Neural progenitor cell (in vitro differentiated cells): Measurements from ENCODE around the gene LTO1. TPM values are rescaled to one million over a fixed set of nuclear protein-coding genes. Genes with fewer than 3 reads are reported as not detected.

Experiments
- DNase-seq: peaks from one replicate; pipeline ENCODE4 v3.0.0-alpha.2; 2016; ENCODE audit warnings: low spot score
- H2AFZ ChIP-seq: fragments of 200-600 bp; sonication (generic); replicated peaks from 2 replicates; pipeline ENCODE4 v1.6.1; 2016; ENCODE audit warnings: antibody characterized with exemption
- H3F3A ChIP-seq: fragments of 200-600 bp; sonication (generic); 2 replicates; pipeline ENCODE4 v1.6.1; 2016; ENCODE audit warnings: antibody characterized with exemption, low read depth
- H3K27ac ChIP-seq: fragments of 200-600 bp; sonication (generic); 2 replicates; pipeline ENCODE4 v1.5.1; 2016; ENCODE audit warnings: mild to moderate bottlenecking
- H3K27me3 ChIP-seq: fragments of 200-600 bp; sonication (generic); 2 replicates; pipeline ENCODE4 v1.6.1; 2016; ENCODE audit warnings: mild to moderate bottlenecking, moderate library complexity
- H3K36me3 ChIP-seq: fragments of 200-600 bp; sonication (generic); 2 replicates; pipeline ENCODE4 v1.5.1; 2016
- H3K4me1 ChIP-seq: fragments of 200-600 bp; sonication (generic); 2 replicates; pipeline ENCODE4 v1.6.1; 2016; ENCODE audit warnings: mixed run types
- H3K4me2 ChIP-seq: fragments of 200-600 bp; sonication (generic); 2 replicates; pipeline ENCODE4 v1.6.1; 2016
- H3K4me3 ChIP-seq: fragments of 200-600 bp; sonication (generic); 2 replicates; pipeline ENCODE4 v1.5.1; 2016
- H3K79me2 ChIP-seq: fragments of 200-600 bp; sonication (generic); 2 replicates; pipeline ENCODE4 v1.6.1; 2016; ENCODE audit warnings: low read depth
- H3K9ac ChIP-seq: fragments of 200-600 bp; sonication (generic); 2 replicates; pipeline ENCODE4 v1.6.1; 2016
- H3K9me3 ChIP-seq: fragments of 200-600 bp; sonication (generic); 2 replicates; pipeline ENCODE4 v1.5.1; 2016; ENCODE audit warnings: low read depth
- H4K20me1 ChIP-seq: fragments of 200-600 bp; sonication (generic); 2 replicates; pipeline ENCODE4 v1.6.1; 2016; ENCODE audit warnings: low read depth
- H3K27ac Mint-ChIP-seq: 3 replicates; pipeline ENCODE4 v1.8.0; 2021; ENCODE audit warnings: mixed read lengths
- H3K27me3 Mint-ChIP-seq: 2 replicates; pipeline ENCODE4 v1.8.0; 2022; ENCODE audit warnings: low read depth, mild to moderate bottlenecking, inconsistent platforms, moderate library complexity, mixed read lengths; ENCODE audit not compliant: insufficient read depth
- H3K36me3 Mint-ChIP-seq: 3 replicates; pipeline ENCODE4 v1.8.0; 2021; ENCODE audit warnings: mixed read lengths
- H3K4me1 Mint-ChIP-seq: 3 replicates; pipeline ENCODE4 v1.8.0; 2021; ENCODE audit warnings: mixed read lengths
- H3K4me3 Mint-ChIP-seq: 3 replicates; pipeline ENCODE4 v1.8.0; 2021; ENCODE audit warnings: mild to moderate bottlenecking, moderate library complexity, mixed read lengths
- H3K9me3 Mint-ChIP-seq: 3 replicates; pipeline ENCODE4 v1.8.0; 2020; ENCODE audit warnings: mixed read lengths
- EZH2 ChIP-seq: fragments of 200-600 bp; sonication (generic); IDR thresholded peaks from 2 replicates; pipeline ENCODE4 v1.6.1; 2017; ENCODE audit warnings: antibody characterized with exemption, mild to moderate bottlenecking, moderate library complexity
- EZH2phosphoT487 ChIP-seq: fragments of 200-600 bp; sonication (generic); IDR thresholded peaks from 2 replicates; pipeline ENCODE4 v1.6.1; 2017; ENCODE audit warnings: antibody characterized with exemption
- total RNA-seq: library from RNA; depleted of rRNA; stranded (reverse); fragments of >200 nt; gene quantifications from 2 replicates; pipeline ENCODE4 v1.2.3, GENCODE V29; 2015; ENCODE audit warnings: low replicate concordance
- TF ChIP-seq, protein P1 (sequence below): fragments of 200-600 bp; sonication (generic); IDR thresholded peaks from 2 replicates; pipeline ENCODE4 v1.5.1; 2017; ENCODE audit warnings: antibody characterized with exemption, mild to moderate bottlenecking

LTO1 gene
- total RNA-seq, 1 donor from 2014 or later: 11.9 TPM

GRCh38 chr11:69708736-69709401 is 33.7 kb upstream of the LTO1 start:
- Histone ChIP-seq H3K4me2 (no peak overlapping the region), H3K27ac (no peak overlapping the region), H3F3A (peaks cover 31% of the 10 kb centered on the region), H3K9me3 (no peaks in the 10 kb centered on the region), H2AFZ (no peak overlapping the region), H3K79me2 (no peaks in the 10 kb centered on the region), H3K4me1 (peaks cover 37% of the 10 kb centered on the region), H4K20me1 (peaks cover 14% of the 10 kb centered on the region), H3K36me3 (no peaks in the 10 kb centered on the region), H3K9ac (no peak overlapping the region), H3K4me3 (no peak overlapping the region), H3K27me3 (peaks cover 25% of the 10 kb centered on the region)
- Mint-ChIP-seq H3K36me3 (no peaks in the 10 kb centered on the region), H3K27ac (no peak overlapping the region), H3K4me1 (peaks cover 51% of the 10 kb centered on the region), H3K27me3 (peaks cover 51% of the 10 kb centered on the region), H3K4me3 (no peak overlapping the region), H3K9me3 (no peaks in the 10 kb centered on the region)
- DNase-seq: peak; percentile 62
- TF ChIP-seq, protein P1, sequence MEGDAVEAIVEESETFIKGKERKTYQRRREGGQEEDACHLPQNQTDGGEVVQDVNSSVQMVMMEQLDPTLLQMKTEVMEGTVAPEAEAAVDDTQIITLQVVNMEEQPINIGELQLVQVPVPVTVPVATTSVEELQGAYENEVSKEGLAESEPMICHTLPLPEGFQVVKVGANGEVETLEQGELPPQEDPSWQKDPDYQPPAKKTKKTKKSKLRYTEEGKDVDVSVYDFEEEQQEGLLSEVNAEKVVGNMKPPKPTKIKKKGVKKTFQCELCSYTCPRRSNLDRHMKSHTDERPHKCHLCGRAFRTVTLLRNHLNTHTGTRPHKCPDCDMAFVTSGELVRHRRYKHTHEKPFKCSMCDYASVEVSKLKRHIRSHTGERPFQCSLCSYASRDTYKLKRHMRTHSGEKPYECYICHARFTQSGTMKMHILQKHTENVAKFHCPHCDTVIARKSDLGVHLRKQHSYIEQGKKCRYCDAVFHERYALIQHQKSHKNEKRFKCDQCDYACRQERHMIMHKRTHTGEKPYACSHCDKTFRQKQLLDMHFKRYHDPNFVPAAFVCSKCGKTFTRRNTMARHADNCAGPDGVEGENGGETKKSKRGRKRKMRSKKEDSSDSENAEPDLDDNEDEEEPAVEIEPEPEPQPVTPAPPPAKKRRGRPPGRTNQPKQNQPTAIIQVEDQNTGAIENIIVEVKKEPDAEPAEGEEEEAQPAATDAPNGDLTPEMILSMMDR: peak; percentile 8
- TF ChIP-seq EZH2phosphoT487 (no peak), EZH2 (no peak)

DNA sequence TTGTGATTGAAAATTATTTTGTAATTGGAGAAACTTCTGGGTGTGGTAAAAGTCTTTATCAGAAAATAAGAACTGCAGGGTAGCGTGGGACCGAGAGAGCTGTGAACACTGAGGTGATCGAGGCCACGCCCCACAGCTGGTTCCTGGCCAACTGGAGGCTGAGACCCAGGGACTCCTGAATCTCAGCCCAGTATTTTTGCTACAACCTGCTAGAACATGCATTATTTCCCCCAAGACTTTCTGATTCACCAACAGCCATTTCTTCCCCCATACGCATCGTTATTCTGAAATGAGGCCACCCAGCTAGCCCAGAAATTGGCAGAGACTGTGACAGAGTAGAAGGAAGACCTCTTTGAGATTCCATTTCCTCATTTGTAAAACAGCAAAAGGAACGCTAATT is 32.0 kb upstream of the LTO1 start:
- H3K27ac ChIP-seq: no peak overlapping the region
- H3K27ac Mint-ChIP-seq: no peak overlapping the region
- TF ChIP-seq, protein P1: no peak
- TF ChIP-seq EZH2phosphoT487: no peak
- no peak for TF ChIP-seq EZH2
- peaks cover 57% of the 10 kb centered on the region for H3K4me1 Mint-ChIP-seq
- peaks cover 42% of the 10 kb centered on the region for H3K27me3 ChIP-seq
- H2AFZ ChIP-seq: no peak overlapping the region
- H3K36me3 Mint-ChIP-seq: no peaks in the 10 kb centered on the region
- no peak overlapping the region for H3K4me3 ChIP-seq
- peaks cover 41% of the 10 kb centered on the region for H3F3A ChIP-seq
- H3K9ac ChIP-seq: no peak overlapping the region
- H3K4me1 ChIP-seq: peaks cover 45% of the 10 kb centered on the region
- H3K4me2 ChIP-seq: no peak overlapping the region
- H3K36me3 ChIP-seq: no peaks in the 10 kb centered on the region
- no peak for DNase-seq
- H3K4me3 Mint-ChIP-seq: peak overlapping the region; percentile 3
- peaks cover 50% of the 10 kb centered on the region for H3K27me3 Mint-ChIP-seq
- no peaks in the 10 kb centered on the region for H3K79me2 ChIP-seq
- H4K20me1 ChIP-seq: peaks cover 22% of the 10 kb centered on the region
- no peaks in the 10 kb centered on the region for H3K9me3 Mint-ChIP-seq
- H3K9me3 ChIP-seq: no peaks in the 10 kb centered on the region

DNA sequence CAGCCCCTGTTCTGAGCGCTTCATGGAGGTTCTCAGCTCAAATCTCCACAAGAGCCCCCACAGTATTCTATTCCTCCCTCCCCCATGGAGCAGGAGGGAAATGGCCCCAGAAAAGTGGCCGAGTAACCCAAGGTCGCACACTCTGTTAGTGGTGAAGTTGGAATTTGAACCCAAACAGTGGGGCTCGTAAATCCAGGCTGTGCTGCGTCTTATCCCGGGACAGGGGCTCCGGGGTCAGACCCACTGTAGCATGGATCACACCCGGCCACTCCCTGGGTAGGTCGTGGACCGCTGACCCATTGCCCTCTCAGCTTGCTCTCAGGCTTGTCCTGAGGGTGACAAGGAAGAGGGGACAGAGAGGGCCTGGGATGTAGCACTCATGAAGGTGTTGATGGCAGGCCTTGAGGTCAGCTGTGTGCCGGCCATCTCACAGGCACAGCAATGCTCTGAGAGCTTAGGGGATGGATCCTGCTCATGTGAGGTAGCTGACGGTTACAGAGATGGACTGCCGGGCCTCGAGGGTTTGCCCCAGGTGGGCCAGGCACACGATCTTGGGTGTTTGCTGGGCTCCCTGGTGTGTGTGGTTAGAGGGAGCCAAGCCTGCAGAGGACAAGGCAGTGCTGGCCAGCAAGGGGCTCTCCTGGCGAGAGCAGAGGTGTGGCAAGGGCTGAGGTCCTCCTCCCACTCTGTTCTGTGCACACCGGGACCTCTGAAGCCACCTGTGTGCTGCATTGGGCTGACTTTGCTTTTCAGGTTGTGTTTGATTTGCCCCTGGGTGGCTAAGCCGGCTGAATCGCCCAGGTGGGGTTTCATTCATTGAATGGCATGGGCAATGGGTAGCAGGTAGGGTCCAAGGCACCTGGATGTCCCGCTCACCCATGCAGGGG is 31.0 kb upstream of the LTO1 start:
- Histone ChIP-seq H3K27me3 (peaks cover 53% of the 10 kb centered on the region), H3K9ac (no peak overlapping the region), H3K4me2 (peak overlapping the region; percentile 97), H3K9me3 (no peaks in the 10 kb centered on the region), H3K4me1 (peaks cover 42% of the 10 kb centered on the region), H3K27ac (no peak overlapping the region), H3K36me3 (no peaks in the 10 kb centered on the region), H4K20me1 (peaks cover 23% of the 10 kb centered on the region), H3F3A (peaks cover 46% of the 10 kb centered on the region), H2AFZ (no peak overlapping the region), H3K79me2 (no peaks in the 10 kb centered on the region), H3K4me3 (no peak overlapping the region)
- no peaks in the 10 kb centered on the region for H3K36me3 Mint-ChIP-seq
- no peaks in the 10 kb centered on the region for H3K9me3 Mint-ChIP-seq
- no peak for DNase-seq
- TF ChIP-seq, protein P1: no peak
- TF ChIP-seq EZH2 (no peak), EZH2phosphoT487 (no peak)
- H3K4me1 Mint-ChIP-seq: peaks cover 49% of the 10 kb centered on the region
- H3K4me3 Mint-ChIP-seq: no peak overlapping the region
- H3K27me3 Mint-ChIP-seq: peaks cover 44% of the 10 kb centered on the region
- no peak overlapping the region for H3K27ac Mint-ChIP-seq
